Uterus (tissue), 2 donors: Measurements from ENCODE around the gene LRRC4C.

ENCODE experiments used
- CTCF ChIP-seq, 4 experiments: fragments of 200-600 bp in 2 of 4; fragments of 450-650 bp in 2 of 4; sonication (generic) in 2 of 4; IDR thresholded peaks; one replicate each; pipeline ENCODE4 v1.5.1; 2016 to 2019; ENCODE audit warnings: antibody characterized with exemption in 4 of 4, mild to moderate bottlenecking in 2 of 4, moderate library complexity in 1 of 4
- POLR2A ChIP-seq, 2 donors: fragments of 450-650 bp; IDR thresholded peaks; one replicate each; pipeline ENCODE4 v1.6.1; 2016; ENCODE audit warnings: antibody characterized with exemption in 2 of 2, mild to moderate bottlenecking in 1 of 2, moderate library complexity in 1 of 2

GRCh38 chr11:40302669-40303068, 1156.8 kb downstream of the LRRC4C start:
- TF ChIP-seq CTCF (IDR thresholded peaks at IDR 0.05) (no peak), POLR2A (IDR thresholded peaks at IDR 0.05) (no peak)
